ENCODE measurements around the gene RHBDL2.

GRCh38 chr1:38962113-38962512, 20.5 kb upstream of the RHBDL2 start:
- TF ChIP-seq, protein P1, sequence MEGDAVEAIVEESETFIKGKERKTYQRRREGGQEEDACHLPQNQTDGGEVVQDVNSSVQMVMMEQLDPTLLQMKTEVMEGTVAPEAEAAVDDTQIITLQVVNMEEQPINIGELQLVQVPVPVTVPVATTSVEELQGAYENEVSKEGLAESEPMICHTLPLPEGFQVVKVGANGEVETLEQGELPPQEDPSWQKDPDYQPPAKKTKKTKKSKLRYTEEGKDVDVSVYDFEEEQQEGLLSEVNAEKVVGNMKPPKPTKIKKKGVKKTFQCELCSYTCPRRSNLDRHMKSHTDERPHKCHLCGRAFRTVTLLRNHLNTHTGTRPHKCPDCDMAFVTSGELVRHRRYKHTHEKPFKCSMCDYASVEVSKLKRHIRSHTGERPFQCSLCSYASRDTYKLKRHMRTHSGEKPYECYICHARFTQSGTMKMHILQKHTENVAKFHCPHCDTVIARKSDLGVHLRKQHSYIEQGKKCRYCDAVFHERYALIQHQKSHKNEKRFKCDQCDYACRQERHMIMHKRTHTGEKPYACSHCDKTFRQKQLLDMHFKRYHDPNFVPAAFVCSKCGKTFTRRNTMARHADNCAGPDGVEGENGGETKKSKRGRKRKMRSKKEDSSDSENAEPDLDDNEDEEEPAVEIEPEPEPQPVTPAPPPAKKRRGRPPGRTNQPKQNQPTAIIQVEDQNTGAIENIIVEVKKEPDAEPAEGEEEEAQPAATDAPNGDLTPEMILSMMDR (IDR thresholded peaks at IDR 0.05; ENCODE audit: low read depth, low read length, poor library complexity, severe bottlenecking) = no peak
- TF ChIP-seq EZH2phosphoT487 (IDR thresholded peaks at IDR 0.05; ENCODE audit: borderline replicate concordance, low read length) = no peak

All from DOHH2 (cell line).